HG02970 (cell line): Measurements from ENCODE around the gene PRR20C.
"Not testable (repeated sequence)": the region's sequence is repeated elsewhere in the genome, so short reads cannot be mapped to it uniquely, and the experiment has no call there.

Experiments
- ATAC-seq: cut with Tn5 transposase; IDR thresholded peaks from one replicate; pipeline ENCODE4 v1.9.1; 2021; ENCODE audit warnings: mild to moderate bottlenecking, moderate library complexity, moderate number of reproducible peaks; ENCODE audit not compliant: unreplicated experiment, low FRiP score

Gene PRR20C

GRCh38 chr13:57153761-57154160 is at the start of gene PRR20C:
PRR20C (plus strand) TSS chr13:57154061; CDS start chr13:57154448, 387 bp downstream.
- not testable (repeated sequence) for ATAC-seq

GRCh38 chr13:57114945-57115344 is 38.9 kb upstream of the PRR20C start:
- ATAC-seq: no peak

- ATAC-seq: no peak
Observed at GRCh38 chr13:57123681-57124080, 30.2 kb upstream of the PRR20C start.

GRCh38 chr13:57128909-57129308 is 25.0 kb upstream of the PRR20C start:
- ATAC-seq: no peak

GRCh38 chr13:57136093-57136492 is 17.8 kb upstream of the PRR20C start:
- ATAC-seq: no peak

GRCh38 chr13:57137585-57137984 is 16.3 kb upstream of the PRR20C start:
- ATAC-seq: no peak

- no peak for ATAC-seq
Observed at GRCh38 chr13:57138988-57139387, 14.9 kb upstream of the PRR20C start.

- ATAC-seq: not testable (repeated sequence)
Observed at GRCh38 chr13:57139781-57140180, 14.1 kb upstream of the PRR20C start.

GRCh38 chr13:57140235-57140968 is 13.5 kb upstream of the PRR20C start, which contains the start of gene PRR20A:
PRR20A (plus strand) TSS chr13:57140918; CDS start chr13:57141305, 387 bp downstream.
- ATAC-seq: not testable (repeated sequence)

- ATAC-seq: not testable (repeated sequence)
Observed at GRCh38 chr13:57147188-57147587, 6.7 kb upstream of the PRR20C start, which contains the start of gene PRR20B. PRR20B (plus strand) TSS chr13:57147488; CDS start chr13:57147875, 387 bp downstream.

GRCh38 chr13:57148106-57148505 is 5.8 kb upstream of the PRR20C start:
- not testable (repeated sequence) for ATAC-seq

- ATAC-seq: not testable (repeated sequence)
Observed at GRCh38 chr13:57160332-57160731, 6.5 kb downstream of the PRR20C start, which contains the start of gene PRR20D. PRR20D (plus strand) TSS chr13:57160632; CDS start chr13:57161019, 387 bp downstream.

GRCh38 chr13:57166897-57167296 is 13.0 kb downstream of the PRR20C start, which contains the start of gene PRR20E:
PRR20E (plus strand) TSS chr13:57167197; CDS start chr13:57167584, 387 bp downstream.
- ATAC-seq: not testable (repeated sequence)

- ATAC-seq: no peak
Observed at GRCh38 chr13:57191667-57192066, 37.8 kb downstream of the PRR20C start.
